Mammary epithelial cell (primary cell): Measurements from ENCODE around the gene BRS3.

Source experiments
- CTCF ChIP-seq, 2 donors: IDR thresholded peaks in 1 of 2; conservative IDR thresholded peaks in 1 of 2; 2 replicates each; pipeline ENCODE4 v1.5.1; 2011 to 2012; ENCODE audit warnings: inconsistent platforms in 2 of 2, low read length in 2 of 2, mild to moderate bottlenecking in 2 of 2, control low read depth in 1 of 2, low read depth in 1 of 2; ENCODE audit not compliant: insufficient read depth in 1 of 2; ENCODE audit errors: extremely low read depth in 1 of 2
- EZH2 ChIP-seq: IDR thresholded peaks from 2 replicates; pipeline ENCODE4 v1.6.1; 2012; ENCODE audit warnings: low read length, inconsistent platforms, borderline replicate concordance

GRCh38 chrX:136477026-136477425 is 10.7 kb upstream of the BRS3 start:
- TF ChIP-seq CTCF (conservative IDR thresholded peaks at IDR 0.05 in 1 of 2, IDR thresholded peaks at IDR 0.05 in 1 of 2; ENCODE audit: extremely low read depth in 1 of 2, insufficient read depth in 1 of 2, low read depth in 1 of 2, low read length in 2 of 2) (peak in 1 of 2 donors; percentile 14), EZH2 (no peak)
